HG03108 (cell line): ENCODE data around the gene LIN52.

Experiments
- ATAC-seq: cut with Tn5 transposase; IDR thresholded peaks from one replicate; pipeline ENCODE4 v1.9.1; 2021; ENCODE audit warnings: moderate library complexity; ENCODE audit not compliant: unreplicated experiment

Gene LIN52

DNA sequence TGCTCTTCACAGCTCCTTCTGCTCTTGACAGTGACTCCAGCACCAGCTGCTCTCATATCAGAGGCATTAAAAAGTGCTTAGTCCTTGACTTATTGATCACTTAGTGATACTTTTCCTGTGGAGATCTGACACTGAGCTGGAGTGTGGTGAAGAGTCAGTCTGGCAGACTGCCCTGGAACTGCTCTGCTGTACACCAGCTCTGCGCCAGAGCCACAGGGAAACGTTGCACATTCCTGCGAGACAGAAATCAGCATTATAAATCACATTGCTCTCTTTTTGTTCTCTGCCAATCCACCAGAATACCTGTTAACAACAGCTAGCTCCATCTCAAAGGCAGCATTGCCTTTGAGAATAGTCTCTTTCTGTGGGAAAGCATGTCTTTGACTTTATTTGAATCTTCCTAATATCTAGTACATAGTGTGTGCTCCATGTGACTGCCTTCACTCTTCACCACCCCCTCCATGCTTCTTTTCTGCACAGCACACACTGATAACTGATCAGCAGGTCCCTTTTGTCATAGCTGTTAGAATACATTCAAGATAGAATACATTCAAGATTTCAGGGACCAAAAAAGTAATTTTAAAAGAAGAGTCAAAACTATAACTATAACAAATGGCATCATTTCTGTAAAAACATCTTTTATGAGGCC, 106.3 kb downstream of the LIN52 start:
- ATAC-seq: no peak

DNA sequence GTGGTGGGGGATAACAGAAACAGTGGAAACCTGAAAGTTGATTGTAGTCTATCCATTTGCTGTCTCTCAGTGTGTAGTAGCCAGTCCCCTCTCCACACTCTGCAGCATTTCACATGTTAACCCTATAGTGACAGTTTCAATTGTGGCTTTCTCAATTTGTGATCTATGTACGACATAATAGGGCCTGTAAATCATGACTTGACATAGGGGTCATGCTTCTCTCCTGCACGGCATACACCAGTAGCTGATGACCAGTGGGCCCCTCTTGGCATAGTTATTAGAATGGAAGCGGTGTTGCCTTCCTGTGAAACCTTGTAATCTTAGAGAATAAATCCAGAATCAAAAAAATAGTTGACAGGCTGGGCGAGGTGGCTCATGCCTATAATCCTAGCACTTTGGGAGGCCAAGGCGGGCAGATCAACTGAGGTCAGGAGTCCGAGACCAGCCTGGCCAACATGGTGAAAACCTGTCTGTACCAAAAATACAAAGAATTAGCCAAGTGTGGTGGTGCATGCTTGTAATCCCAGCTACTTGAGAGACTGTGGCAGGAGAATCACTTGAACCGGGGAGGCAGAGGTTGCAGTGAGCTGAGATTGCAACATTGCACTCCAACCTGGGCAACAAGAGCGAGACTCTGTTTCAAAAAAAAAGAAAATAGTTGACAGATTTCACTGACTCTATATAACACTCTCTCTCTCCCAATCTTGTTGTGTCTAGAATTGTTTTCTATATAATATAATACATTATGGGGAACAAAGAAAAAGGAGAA, 109.9 kb downstream of the LIN52 start:
- ATAC-seq: no peak

DNA sequence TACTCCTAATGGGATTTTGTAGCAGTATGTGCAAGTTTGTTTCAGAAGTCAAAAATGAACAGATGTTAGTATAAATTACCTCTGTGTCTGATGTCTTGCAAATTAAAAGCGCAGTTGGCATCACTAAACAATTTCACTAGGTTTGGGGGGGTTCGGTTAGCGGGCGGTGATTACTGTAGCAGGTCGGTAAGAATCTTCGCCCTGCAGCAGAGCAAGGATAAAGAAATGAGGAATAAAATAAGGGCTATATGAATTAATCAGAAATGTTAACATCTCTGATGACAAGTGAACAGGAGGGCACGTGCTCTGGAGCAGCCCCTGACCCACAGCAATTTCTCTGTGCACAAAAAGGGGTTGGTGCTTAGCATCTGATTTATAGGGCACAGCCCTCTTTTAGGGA, 110.9 kb downstream of the LIN52 start:
- no peak for ATAC-seq

DNA sequence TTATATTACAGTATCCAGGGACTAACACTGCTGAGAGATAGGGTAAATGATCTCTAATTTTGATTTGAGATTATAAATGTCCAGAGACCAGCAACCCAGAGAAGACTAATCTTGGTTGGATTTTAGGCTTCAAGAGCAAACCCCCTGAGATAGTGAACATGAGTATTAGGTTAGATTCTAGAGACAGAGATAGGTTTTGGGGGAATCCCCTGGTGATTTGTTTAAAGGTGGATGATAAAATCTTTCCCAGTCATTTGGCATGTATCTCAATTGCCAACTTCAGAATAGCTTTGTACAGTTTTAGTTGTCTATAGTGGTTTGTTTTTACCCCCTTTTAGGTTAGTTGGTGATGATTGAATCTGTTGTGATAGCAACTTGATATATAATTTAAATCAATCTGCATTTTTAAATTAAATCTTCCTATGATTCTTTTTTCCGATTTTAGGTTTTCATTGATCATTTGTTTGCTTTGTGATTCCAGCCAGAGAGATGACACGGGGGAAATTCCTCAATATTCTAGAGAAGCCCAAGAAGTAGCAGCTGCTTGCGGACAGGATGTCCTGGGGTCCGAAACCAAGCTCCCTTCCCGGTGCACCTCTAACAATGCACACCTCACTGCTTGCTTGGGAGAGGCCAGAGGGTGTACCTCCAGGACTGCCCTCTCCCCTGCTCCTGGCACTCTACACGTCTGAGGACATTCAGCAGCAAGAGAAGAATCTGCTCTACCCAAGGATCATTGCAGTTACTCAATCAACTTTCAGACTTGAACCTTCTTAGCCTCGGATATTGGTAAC, 113.9 kb downstream of the LIN52 start:
- ATAC-seq: no peak

DNA sequence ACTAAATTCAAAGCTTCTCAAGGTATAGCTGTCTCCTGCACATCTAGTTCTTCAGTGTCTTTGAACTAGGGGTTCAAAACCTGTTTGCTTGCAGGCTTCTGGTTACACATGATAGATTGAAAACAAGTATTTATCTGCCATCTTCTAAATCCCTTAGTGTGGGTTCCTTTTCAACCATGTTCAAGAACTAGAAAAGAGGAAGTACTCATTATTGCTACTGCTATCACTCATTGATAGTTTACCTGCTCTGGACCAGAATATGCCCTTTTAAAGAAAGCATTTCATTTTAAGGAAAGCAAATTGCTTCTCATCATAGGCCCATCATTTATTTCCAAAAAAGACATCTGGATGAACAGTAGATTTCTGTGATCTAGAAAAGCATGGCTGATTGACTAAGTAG, 117.4 kb downstream of the LIN52 start:
- no peak for ATAC-seq

DNA sequence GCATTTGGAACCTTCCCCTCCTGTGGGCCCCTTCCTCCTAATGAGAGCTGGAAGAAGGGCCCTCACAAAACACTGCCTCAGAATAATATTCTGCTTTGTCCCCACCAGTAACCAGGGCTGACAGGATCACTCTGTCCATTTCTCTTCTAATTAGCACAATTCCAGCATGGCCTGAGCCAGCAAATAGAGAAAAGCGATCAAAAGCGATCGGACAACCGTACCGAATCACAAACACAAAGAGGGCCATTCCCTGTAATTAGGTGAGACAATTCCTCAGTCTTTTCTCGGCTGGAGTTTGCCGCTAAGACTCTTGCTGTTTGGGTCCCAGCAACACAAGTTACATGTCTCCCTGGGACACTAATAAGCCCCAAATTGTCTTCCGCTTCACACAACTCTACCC, 118.9 kb downstream of the LIN52 start:
- no peak for ATAC-seq

DNA sequence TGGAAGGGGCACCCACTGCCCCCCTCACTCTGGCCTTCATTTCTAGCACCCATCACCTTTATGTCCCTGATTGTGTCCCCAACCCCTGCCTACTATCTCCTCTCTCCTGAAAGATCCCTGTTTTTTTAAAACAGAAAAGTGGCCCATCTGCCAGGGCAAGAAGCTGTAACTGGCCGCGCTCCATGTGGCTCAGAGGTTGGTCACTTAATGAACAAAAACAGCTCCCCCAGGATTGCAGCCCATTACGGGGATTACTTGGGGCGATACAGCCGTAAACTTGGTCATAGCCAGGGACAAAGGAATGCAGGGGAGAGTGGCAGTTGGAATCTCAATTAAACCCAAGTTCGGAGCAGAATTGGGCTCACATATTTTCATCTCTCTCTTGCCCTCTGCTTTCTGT, 119.7 kb downstream of the LIN52 start:
- no peak for ATAC-seq

DNA sequence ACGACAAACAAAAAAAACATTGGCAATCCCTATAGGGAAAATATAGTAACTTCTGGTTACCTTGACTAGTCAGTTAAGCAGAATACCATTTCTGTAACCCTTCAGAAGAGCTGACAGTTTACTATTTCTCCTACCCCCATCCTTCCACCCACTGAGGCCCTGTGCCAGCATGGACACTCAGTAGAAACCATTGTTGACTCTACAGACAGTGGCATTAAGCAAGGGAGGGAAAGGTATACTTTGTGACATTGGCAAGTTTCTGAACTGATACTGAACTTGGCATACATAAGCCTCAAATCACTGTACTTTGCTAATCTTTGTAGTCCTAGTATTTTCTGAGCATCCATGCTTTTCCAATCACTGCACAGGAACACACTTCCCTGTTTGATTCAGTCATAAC, 121.1 kb downstream of the LIN52 start:
- no peak for ATAC-seq

DNA sequence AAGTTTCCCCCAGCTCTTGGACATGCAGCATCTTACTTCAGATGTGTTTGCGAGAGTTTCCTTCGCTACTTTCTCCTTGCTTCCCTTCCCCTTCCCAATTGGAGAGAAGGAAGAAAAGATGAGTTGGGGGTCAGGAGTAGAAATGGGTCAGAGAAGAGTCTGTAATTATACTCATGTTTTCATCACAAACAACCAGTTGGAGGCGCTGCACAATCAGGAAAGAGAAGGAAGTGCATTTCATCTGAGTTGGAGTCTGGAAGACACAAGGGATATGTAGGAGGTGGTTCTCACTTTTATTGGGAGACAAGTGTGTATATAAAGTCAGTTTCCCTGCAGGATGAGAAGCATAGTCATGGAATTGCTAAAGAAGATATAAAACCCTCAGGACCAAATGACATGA, 123.2 kb downstream of the LIN52 start:
- ATAC-seq: no peak

DNA sequence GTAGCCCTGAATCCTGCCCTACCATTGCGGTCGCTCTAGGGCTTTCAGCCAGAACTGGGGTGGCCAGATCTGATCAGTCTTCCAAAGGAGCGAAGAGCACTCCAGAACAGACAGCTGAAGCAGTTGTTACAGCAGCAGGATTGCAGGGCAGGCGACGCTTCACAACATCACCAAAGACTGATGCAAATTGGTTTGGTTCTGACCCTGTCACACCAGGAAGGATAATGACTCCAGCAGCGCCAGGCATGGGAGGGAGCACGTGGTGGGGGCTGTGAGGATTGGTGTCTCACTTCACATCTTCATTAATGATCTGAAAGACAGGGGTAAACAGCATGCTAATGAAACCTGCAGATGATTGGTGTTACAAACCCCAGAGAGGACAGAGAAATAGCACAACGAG, 123.9 kb downstream of the LIN52 start:
- ATAC-seq: no peak

DNA sequence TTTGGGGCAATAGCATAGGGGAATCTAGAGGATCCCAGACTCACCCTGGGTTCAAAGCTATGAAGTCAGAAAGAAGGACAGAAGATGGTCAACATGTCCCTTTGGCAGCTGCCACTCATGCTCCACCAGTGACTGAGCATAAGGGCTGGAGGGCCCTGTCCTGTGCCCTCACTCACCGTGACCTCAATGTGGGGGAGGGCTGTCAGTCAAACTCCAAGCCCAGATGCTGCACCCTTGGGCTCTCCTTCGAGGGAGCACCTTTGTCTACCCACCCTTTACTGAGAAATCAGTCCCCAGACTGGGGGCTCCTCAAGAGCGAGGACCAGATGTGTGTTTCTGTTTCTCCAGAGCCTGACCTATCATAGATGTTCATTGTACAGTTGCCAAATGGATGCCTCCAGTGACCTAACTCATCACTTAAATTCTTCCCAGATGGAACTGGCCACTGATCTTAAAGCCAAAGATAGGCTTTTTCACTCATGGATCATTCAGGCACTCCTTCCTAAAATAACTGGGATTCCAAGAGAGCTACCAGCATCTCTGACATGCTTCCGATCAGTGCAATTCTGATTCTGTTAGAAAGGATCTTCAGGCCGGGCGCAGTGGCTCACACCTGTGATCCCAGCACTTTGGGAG, 127.3 kb downstream of the LIN52 start:
- ATAC-seq: no peak

DNA sequence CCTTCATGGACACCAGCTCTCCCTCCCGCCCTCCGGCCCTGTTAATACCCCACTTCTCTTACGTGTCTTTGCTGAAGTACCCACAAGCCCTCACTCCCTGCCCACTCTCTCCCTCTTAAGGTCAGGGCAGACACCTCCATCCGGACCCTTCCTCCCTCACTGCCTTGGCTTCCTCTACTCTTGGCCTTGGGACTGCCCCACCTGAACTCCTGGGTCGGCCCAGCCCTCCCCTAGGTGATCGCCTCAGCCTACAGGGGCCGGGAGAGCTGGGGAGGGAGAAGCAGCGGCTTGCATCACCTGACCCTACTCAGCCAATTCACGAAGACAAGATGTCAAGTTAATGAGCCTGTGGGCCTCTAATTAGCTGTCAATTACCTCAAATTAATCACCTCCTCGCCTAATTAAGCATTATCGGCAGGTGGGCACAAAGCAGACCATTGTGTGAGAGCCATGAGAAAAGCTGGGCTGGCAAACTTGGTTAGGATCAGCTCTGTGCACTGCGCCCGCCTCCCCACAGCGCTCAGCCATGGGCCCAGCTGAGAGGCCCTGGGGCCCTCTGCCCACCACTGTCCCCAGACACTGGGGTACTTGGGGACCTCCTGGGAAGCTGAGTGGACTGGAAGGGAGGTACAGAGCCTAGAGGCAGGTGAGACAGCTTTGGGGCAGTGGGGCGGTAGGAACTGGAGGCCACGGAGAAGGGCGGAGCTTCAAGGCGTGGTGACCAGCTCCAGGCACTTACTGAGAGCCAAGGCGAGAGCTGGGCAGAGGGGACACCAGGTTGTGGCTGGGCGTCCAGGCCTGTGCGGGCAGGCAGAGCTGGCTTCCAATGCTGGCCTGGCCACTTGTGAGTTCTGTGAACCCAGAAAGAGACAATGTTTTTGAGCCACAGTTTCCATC, 129.4 kb downstream of the LIN52 start:
- ATAC-seq: no peak

DNA sequence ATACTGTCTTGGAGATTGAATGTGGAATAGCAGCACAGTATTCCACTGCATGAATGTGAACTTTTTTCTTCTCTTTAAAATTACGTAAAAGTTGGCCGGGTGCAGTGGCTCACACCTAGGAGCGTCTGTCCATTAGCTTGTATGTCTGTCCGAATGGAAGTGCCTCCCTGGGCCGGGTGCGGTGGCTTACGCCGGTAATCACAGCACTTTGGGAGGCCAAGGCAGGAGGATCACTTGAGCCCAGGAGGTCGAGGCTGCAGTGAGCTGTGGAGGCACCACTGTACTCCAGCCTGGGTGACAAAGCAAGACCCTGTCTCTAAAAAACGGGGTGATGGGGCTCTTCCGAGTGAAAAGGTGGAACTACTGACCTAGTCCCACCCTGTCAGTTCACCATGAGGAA, 131.9 kb downstream of the LIN52 start:
- ATAC-seq: no peak

DNA sequence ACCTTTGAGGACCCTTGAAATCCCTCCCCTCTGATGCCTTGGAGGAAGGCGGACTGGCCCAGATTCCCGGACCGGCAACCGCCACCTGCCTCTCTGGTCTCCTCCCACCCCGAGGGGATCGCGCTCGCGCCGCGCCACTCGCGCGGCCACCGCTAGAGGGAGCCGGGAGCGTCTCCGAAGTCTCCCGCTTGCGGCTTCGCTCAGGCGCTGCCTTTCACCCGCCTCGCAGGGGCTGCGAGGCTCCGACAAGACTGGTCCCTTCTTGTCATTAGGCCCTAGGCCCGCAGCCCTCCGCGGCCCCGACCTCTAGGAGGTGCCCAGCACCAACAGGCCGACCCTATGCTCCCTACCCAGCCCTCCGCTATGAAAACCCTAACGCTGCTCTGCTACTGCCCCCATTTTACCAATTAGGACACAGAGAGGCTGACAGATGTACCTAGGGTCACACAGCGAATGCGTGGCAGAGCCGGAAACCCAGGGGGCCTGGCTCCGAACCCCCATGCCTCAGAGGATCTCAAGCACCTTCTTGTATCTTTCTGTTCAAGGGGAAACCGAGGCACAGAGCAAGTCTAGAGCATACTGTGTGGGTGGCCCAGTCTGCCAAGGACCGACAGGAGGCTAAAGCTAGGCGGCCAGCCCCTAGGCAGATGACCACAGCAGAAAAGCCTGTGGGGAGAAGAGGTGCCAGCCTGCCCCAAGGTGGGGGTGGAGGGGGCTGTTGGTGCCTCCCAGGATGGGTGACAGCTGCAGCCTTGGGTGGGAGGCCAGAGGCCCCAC, 133.1 kb downstream of the LIN52 start:
- ATAC-seq: no peak

DNA sequence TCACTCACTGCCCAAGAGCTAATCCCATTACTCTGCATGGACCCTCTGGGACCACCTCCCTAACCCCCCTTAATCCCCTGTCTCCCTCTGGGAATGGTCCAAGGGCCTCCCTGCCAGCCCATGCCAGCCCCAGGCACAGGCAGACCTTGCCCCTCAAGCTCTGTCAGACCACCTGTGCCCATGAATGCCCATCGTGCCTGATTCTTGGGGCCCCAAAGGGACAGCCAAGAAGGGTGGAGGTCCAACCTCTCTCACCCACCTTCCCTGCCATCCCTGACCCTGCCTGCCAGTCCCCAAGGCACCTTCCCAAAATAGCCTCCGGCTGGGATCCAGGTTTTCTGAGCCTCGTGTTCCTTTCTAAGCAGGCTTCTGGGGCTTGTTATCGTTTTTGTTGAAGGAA, 133.7 kb downstream of the LIN52 start:
- ATAC-seq: no peak

DNA sequence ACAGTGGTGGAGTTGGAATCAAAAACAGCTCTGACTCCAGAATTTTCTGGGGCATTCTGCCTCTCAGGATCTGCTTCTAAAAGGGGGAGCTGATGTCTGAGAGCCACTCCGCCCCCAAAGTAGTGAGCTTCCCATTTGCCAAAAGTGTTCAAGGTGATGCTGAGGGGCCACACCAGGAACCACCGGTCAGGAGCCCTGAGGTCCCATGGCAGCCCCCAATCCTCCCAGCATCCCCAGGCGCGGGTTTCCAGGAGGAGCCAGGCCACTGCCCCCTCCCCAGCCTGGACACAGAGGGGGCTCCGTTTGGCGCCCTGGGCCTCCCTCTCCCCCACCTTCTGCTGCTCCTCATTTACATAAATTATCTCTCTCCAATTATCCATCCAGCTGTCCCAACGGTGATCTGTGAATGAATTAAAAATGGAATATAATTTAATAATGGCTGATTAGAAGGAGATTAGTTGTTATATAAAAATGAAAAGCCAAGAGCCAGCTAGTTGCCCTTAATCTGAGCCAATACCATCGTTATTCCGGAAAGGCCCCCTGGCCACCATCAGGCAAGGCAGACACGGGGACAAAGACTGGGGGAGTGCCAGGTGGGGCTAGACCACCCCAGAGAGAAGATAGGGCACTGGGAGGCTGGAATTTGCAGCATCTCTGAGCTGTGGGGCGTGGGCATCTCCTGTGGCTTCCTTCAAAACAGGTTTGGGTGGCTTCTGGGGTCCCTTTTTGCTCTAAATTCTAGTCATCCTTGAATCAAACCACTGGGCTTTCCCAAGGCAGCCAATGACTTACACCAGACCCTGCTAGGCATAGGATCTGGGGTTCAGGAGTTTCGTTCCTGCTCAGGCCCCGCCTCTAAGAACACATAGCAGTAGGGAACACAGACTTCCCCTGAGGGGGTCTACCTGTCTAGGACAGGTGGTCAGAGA, 134.8 kb downstream of the LIN52 start:
- ATAC-seq: no peak

DNA sequence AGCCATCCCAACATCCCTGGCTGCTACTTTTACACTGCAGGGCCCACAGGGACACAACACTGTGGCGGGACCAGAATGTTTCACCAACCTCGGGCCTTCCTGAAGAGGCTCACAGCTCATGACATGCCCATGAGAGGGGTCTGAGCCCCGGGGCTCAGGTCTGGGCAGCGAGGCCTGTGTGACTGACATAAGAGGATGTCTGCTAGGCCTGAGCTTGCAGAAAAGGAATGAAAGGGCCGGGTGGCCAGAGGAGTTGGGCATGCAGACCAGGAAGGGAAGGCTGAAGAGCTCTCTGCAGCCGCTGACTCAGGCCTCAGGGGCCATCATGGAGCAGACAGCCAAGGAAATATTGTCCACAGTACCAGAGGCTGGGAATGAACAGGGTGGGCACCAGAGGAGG, 136.2 kb downstream of the LIN52 start:
- no peak for ATAC-seq

DNA sequence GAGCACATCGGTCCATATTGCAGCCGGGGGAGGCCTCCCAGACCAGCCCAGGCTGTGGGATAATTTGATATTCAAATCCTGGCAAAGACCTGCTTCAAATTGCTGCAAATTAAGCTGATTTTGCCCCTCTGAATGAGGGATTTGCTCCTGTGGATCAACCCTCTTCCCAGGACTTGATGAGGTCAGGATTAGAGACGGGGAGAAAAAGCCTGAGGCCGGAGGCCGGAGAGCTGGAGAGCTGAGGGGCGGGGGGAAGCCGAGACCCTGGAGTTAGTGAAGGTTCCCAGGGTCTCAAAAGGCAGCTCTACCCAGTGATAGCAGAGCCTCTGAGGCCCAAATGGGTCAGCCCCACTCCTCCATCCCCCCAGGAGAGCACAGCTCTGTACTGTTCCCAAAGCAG, 137.0 kb downstream of the LIN52 start:
- no peak for ATAC-seq

DNA sequence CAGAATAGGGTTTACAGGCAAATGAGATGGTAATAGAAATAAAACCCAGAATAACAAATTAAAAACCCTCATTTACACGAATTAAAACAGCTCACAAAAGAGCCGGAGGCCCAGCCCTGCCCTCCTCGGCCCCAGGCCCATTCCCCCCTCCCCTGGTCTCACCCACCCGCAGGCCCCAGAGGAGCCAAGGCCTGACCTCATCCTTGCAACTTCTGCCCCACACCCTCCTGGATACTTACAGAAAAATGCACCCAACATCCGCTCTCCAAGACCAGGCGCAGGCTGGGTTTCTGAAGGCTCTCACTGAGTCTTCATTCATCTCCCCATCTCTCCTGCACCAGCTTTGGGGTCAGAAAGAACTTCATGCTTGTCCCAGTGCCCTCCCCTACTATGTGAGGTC, 138.3 kb downstream of the LIN52 start:
- no peak for ATAC-seq
